ENCODE results near the gene DOCK1. TPM values are rescaled to one million over a fixed set of nuclear protein-coding genes. Genes with fewer than 3 reads are reported as not detected.

Gene DOCK1
- total RNA-seq, 3 donors from 2014 or later = 50.4 to 101 (median 69.2) TPM

GRCh38 chr10:127033216-127034033 is 128.2 kb downstream of the DOCK1 start:
- Histone ChIP-seq H3K36me3 (no peaks in the 10 kb centered on the region), H3K4me1 (no peaks in the 10 kb centered on the region), H3K4me3 (no peak overlapping the region), H3K9me3 (no peaks in the 10 kb centered on the region), H3K27ac (no peak overlapping the region), H3K27me3 (no peaks in the 10 kb centered on the region)
- DNase-seq (ENCODE audit: low spot score in 2 of 2) = no peak
- intact Hi-C loops (cut with DNase I; ENCODE audit: low total_unique reads) = no loop called here
- TF ChIP-seq, protein P1, sequence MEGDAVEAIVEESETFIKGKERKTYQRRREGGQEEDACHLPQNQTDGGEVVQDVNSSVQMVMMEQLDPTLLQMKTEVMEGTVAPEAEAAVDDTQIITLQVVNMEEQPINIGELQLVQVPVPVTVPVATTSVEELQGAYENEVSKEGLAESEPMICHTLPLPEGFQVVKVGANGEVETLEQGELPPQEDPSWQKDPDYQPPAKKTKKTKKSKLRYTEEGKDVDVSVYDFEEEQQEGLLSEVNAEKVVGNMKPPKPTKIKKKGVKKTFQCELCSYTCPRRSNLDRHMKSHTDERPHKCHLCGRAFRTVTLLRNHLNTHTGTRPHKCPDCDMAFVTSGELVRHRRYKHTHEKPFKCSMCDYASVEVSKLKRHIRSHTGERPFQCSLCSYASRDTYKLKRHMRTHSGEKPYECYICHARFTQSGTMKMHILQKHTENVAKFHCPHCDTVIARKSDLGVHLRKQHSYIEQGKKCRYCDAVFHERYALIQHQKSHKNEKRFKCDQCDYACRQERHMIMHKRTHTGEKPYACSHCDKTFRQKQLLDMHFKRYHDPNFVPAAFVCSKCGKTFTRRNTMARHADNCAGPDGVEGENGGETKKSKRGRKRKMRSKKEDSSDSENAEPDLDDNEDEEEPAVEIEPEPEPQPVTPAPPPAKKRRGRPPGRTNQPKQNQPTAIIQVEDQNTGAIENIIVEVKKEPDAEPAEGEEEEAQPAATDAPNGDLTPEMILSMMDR (IDR thresholded peaks at IDR 0.05) = no peak
- no peak for TF ChIP-seq POLR2A (IDR thresholded peaks at IDR 0.05)
- TF ChIP-seq POLR2AphosphoS5 (IDR thresholded peaks at IDR 0.05) = no peak

DNA sequence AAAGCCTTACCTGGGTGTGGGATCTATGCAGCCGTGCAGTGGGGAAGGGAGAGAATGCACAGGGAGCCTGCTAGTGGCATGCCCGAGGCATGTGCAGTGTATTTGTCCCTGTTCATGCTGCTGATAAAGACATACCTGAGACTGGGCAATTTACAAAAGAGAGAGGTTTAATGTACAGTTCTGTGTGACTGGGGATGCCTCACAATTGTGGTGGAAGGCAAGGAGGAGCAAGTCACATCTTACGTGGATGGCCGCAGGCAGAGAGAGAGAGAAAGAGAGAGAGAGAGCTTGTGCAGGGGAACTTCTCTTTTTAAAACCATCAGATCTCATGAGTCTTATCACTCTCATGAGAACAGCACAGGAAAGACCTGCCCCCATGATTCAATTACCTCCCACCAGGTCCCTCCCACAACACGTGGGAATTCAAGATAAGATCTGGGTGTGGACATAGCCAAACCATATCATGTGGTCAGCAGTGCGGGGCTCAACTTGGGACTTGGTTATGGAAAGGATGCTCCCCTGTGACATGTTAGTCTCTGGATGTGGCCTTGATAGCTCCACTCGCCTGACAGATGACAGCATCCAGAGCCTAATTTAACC is 128.9 kb downstream of the DOCK1 start:
- intact Hi-C loops (cut with DNase I; ENCODE audit: low total_unique reads) = no loop called here
- no peak for TF ChIP-seq POLR2AphosphoS5 (IDR thresholded peaks at IDR 0.05)
- TF ChIP-seq, protein P1 (IDR thresholded peaks at IDR 0.05) = no peak
- TF ChIP-seq POLR2A (IDR thresholded peaks at IDR 0.05) = no peak
- H3K4me3 ChIP-seq = no peak overlapping the region
- H3K27me3 ChIP-seq = no peaks in the 10 kb centered on the region
- DNase-seq (ENCODE audit: low spot score in 2 of 2) = no peak
- no peaks in the 10 kb centered on the region for H3K4me1 ChIP-seq
- no peaks in the 10 kb centered on the region for H3K36me3 ChIP-seq
- H3K9me3 ChIP-seq = no peaks in the 10 kb centered on the region
- no peak overlapping the region for H3K27ac ChIP-seq

- Histone ChIP-seq H3K9me3 (no peaks in the 10 kb centered on the region), H3K27ac (no peak overlapping the region), H3K36me3 (no peaks in the 10 kb centered on the region), H3K27me3 (no peaks in the 10 kb centered on the region), H3K4me1 (no peaks in the 10 kb centered on the region), H3K4me3 (no peak overlapping the region)
- intact Hi-C loops (cut with DNase I; ENCODE audit: low total_unique reads) = no loop called here
- no peak for DNase-seq (ENCODE audit: low spot score in 2 of 2)
- TF ChIP-seq POLR2AphosphoS5 (IDR thresholded peaks at IDR 0.05) (no peak), POLR2A (IDR thresholded peaks at IDR 0.05) (no peak)
- TF ChIP-seq, protein P1 (IDR thresholded peaks at IDR 0.05) = no peak
Observed at GRCh38 chr10:127034790-127035189, 129.6 kb downstream of the DOCK1 start.

DNA sequence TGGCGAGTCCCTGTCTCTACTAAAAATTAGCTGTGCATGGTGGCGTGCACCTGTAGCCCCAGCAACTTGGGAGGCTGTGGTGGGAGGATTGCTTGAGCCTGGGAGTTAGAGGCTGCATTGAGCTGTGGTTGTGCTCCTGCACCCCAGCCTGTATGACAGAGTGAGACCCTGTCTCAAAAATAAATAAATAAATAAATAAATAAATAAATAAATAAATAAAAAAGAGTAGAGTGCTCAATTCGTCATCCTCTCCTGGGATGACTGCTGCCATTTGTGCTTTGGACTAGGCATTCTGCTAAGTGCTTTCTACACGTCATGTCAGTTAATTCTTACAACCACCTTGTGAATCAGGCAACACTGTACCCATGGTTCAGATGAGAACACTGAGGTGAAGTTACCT is 130.6 kb downstream of the DOCK1 start:
- no peak for DNase-seq (ENCODE audit: low spot score in 2 of 2)
- no peaks in the 10 kb centered on the region for H3K36me3 ChIP-seq

More for the DNA sequence above, 130.6 kb downstream of the DOCK1 start:
- TF ChIP-seq POLR2AphosphoS5 (IDR thresholded peaks at IDR 0.05) (no peak), POLR2A (IDR thresholded peaks at IDR 0.05) (no peak)
- TF ChIP-seq, protein P1 (IDR thresholded peaks at IDR 0.05) = no peak
- H3K27me3 ChIP-seq = no peaks in the 10 kb centered on the region
- no peaks in the 10 kb centered on the region for H3K4me1 ChIP-seq
- intact Hi-C loops (cut with DNase I; ENCODE audit: low total_unique reads) = no loop called here
- H3K4me3 ChIP-seq = no peak overlapping the region
- H3K27ac ChIP-seq = no peak overlapping the region
- no peaks in the 10 kb centered on the region for H3K9me3 ChIP-seq

All from breast epithelium (tissue), 4 donors.